ENCODE measurements around the gene SMARCA2.
A peak's percentile ranks its signal among the peaks of the same experiment; 100 is the strongest.

Gene SMARCA2

DNA sequence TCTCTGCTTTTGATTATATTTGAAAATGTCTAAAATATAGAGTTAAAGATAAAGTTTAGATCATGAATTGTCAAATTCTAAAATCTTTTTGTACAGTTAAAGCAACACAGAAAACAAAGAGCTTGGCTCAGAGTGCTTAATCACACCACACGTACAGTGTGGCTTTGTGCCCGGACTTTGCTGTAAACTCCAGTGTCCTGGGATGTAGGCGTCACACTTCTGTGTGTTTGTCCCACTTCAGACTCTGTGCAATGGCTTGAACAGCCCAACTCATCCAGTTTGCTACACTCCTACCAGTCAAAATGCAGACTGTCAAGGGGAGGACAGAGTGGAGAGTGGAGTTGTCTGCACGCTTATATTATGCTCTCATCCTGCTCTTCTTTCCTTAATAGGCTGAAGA lies 45.3 kb downstream of the SMARCA2 start:
- TF ChIP-seq, protein P1, sequence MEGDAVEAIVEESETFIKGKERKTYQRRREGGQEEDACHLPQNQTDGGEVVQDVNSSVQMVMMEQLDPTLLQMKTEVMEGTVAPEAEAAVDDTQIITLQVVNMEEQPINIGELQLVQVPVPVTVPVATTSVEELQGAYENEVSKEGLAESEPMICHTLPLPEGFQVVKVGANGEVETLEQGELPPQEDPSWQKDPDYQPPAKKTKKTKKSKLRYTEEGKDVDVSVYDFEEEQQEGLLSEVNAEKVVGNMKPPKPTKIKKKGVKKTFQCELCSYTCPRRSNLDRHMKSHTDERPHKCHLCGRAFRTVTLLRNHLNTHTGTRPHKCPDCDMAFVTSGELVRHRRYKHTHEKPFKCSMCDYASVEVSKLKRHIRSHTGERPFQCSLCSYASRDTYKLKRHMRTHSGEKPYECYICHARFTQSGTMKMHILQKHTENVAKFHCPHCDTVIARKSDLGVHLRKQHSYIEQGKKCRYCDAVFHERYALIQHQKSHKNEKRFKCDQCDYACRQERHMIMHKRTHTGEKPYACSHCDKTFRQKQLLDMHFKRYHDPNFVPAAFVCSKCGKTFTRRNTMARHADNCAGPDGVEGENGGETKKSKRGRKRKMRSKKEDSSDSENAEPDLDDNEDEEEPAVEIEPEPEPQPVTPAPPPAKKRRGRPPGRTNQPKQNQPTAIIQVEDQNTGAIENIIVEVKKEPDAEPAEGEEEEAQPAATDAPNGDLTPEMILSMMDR (conservative IDR thresholded peaks at IDR 0.05; ENCODE audit: control insufficient read depth, insufficient read depth, low read depth, low read length): no peak
- no peak overlapping the region for H3K4me3 ChIP-seq (ENCODE audit: control insufficient read depth, low read depth, low read length)
- peak; percentile 19 for DNase-seq (ENCODE audit: low read depth)

DNA sequence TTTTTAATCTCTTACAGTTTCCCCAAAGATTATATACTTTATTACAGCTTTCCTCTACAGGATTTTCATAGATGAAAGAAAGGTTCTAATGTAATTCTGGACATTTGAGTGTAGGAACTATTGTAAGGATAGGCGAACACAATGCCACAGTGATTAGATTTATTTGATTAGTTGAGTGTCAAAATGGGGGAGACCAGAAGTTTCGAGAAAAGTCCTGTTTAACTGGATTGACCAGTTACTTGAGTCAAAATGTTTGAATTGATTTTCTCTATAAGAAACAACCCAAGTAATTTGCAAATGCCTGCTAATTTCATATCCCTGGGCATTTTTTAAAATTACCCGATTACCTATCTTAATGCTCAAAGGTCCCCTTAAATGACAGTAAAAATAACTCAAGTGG lies 50.6 kb downstream of the SMARCA2 start:
- DNase-seq (ENCODE audit: low read depth): no peak
- no peak overlapping the region for H3K4me3 ChIP-seq (ENCODE audit: control insufficient read depth, low read depth, low read length)
- TF ChIP-seq, protein P1 (conservative IDR thresholded peaks at IDR 0.05; ENCODE audit: control insufficient read depth, insufficient read depth, low read depth, low read length): no peak

DNA sequence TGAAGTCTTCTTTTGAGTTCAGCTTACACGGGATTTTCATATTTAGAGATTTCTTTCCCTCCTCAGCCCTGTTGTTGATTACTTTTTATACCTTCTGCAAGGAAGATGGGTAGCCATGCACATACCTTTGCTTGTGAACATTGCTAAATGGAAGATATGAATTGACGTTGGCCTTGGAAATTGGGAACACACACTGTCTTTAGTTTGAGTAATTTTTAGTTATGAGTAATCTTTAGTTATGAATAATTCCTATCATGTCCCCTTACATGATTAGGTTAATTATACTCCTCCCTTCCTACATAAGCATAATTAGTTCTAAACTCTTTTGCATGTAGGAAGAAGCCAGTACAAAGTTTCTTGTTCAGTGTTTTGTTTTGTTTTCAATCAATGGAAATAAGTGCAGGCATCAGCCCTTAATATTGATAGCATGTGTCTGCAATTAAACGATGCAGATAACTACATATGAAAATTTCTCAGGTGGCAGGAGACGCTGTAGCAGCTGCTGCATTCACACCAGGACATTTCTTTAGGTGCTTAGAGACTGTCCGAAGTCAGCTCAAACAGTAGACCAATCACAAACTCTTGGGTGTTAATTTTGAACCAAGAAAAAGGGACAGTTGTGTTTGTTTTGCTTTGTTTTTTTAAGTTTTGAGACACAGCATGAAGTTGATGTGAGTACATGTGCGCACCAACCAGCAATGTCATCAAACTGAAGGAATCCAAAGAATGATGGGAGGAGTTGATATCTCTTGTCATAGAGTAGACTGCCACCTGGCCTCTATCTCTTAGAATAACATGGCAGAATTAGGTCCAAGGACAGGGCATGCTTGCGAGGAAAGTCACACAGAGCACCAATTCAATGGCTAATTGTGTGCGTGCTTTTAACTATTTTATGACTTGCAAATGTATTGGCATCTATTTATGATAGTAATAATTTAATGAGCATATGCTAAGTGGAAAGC lies 51.4 kb downstream of the SMARCA2 start:
- no peak overlapping the region for H3K4me3 ChIP-seq (ENCODE audit: control insufficient read depth, low read depth, low read length)
- DNase-seq (ENCODE audit: low read depth): peak; percentile 25
- TF ChIP-seq, protein P1 (conservative IDR thresholded peaks at IDR 0.05; ENCODE audit: control insufficient read depth, insufficient read depth, low read depth, low read length): no peak

DNA sequence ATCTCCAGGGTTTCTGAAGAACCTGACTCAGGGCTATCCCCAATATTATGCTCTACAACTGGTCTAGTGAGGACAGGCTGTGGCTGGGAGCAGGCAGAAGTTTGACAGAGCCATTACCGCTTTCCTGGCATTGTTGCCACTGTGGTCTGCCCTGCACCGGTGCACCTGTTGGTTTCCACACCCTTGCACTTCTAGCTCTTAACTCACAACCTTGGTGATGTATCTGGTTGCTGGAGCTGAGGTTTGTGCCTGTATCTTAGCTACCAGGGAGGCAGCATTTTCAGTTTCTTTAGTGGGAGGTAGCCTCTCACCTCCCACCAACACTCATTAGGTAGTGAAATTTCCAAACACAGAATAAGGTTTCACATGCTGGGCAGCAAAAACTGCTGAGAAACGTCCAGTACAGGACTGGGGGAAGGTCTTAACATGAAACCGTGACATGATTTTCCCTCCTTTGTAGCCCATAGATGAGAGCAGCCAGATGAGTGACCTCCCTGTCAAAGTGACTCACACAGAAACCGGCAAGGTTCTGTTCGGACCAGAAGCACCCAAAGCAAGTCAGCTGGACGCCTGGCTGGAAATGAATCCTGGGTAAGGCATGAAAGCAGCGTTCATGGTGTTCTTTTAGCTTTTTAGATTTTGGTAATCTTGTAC lies 57.7 kb downstream of the SMARCA2 start:
- no peak for DNase-seq (ENCODE audit: low read depth)
- TF ChIP-seq, protein P1 (conservative IDR thresholded peaks at IDR 0.05; ENCODE audit: control insufficient read depth, insufficient read depth, low read depth, low read length): no peak
- H3K4me3 ChIP-seq (ENCODE audit: control insufficient read depth, low read depth, low read length): no peak overlapping the region

DNA sequence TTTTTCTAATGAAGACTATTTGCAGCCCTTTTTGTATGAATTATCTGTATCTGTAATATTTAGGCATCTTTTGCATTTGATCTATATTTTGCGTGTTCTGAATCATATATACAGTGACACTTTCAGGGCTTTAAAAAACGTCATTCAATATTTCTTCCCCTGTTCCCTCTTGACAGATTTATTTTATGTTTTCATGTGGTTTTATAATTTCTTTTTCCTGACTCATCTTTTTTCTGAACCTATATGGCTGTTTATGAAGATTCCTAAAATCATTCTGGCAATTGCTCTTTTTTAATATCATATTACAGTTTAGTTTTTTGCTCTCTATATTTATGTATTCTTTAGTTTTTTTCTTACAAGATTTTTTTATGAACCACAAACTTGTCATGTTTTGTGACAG lies 67.6 kb downstream of the SMARCA2 start:
- peak; percentile 31 for DNase-seq (ENCODE audit: low read depth)
- TF ChIP-seq, protein P1 (conservative IDR thresholded peaks at IDR 0.05; ENCODE audit: control insufficient read depth, insufficient read depth, low read depth, low read length): no peak
- no peak overlapping the region for H3K4me3 ChIP-seq (ENCODE audit: control insufficient read depth, low read depth, low read length)

DNA sequence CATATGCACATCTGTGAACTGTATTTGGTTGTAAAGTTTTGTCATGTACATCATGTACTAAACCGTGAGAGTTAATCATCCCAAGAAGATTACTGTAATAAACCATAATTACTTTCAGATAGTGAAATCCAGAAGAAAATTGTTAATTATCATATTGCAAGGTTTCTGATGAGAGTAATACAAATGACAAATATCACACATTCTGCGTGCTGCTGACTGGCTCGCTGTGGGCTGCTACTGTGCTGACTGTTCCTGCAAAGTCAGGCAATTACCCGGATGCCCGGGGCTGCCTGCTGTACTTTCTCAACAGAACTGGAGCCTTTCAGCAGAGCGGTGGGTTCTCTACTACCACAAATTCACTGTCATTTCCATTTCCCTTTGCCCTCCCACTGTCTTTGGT lies 68.3 kb downstream of the SMARCA2 start:
- DNase-seq (ENCODE audit: low read depth): no peak
- H3K4me3 ChIP-seq (ENCODE audit: control insufficient read depth, low read depth, low read length): no peak overlapping the region
- TF ChIP-seq, protein P1 (conservative IDR thresholded peaks at IDR 0.05; ENCODE audit: control insufficient read depth, insufficient read depth, low read depth, low read length): no peak
